Tongue (tissue), 2 donors: Measurements from ENCODE around the gene RUNX3. TPM values are rescaled to one million over a fixed set of nuclear protein-coding genes. Genes with fewer than 3 reads are reported as not detected.
"Not testable (repeated sequence)": the region's sequence is repeated elsewhere in the genome, so short reads cannot be mapped to it uniquely, and the experiment has no call there.

Source experiments
- DNase-seq: peaks from one replicate; pipeline ENCODE4 v3.0.0-alpha.2; 2015
- total RNA-seq: library from RNA; depleted of rRNA; stranded (reverse); fragments of >200 nt; gene quantifications from one replicate; pipeline ENCODE4 v1.2.3, GENCODE V29; 2014

Gene RUNX3
- total RNA-seq, 1 donor from 2014 or later: 0.62 TPM

- DNase-seq: no peak
Measured at GRCh38 chr1:24900486-24900849, 29.6 kb downstream of the RUNX3 start.

GRCh38 chr1:24899581-24900485 lies 30.2 kb downstream of the RUNX3 start:
- DNase-seq: no peak

GRCh38 chr1:24898909-24899439 lies 31.1 kb downstream of the RUNX3 start:
- no peak for DNase-seq

GRCh38 chr1:24898152-24898908 lies 31.7 kb downstream of the RUNX3 start:
- no peak for DNase-seq

GRCh38 chr1:24897263-24898151 lies 32.6 kb downstream of the RUNX3 start:
- no peak for DNase-seq

GRCh38 chr1:24896596-24897262 lies 33.3 kb downstream of the RUNX3 start:
- DNase-seq: no peak

- DNase-seq: no peak
Measured at GRCh38 chr1:24896176-24896575, 33.9 kb downstream of the RUNX3 start.

GRCh38 chr1:24895511-24895910 lies 34.6 kb downstream of the RUNX3 start:
- DNase-seq: no peak

GRCh38 chr1:24894002-24894401 lies 36.1 kb downstream of the RUNX3 start:
- no peak for DNase-seq

- no peak for DNase-seq
Measured at GRCh38 chr1:24893431-24893830, 36.6 kb downstream of the RUNX3 start.

- no peak for DNase-seq
Measured at GRCh38 chr1:24892188-24893153, 37.6 kb downstream of the RUNX3 start.

GRCh38 chr1:24891367-24891766 lies 38.7 kb downstream of the RUNX3 start:
- not testable (repeated sequence) for DNase-seq

- no peak for DNase-seq
Measured at GRCh38 chr1:24890887-24891286, 39.2 kb downstream of the RUNX3 start.

- no peak for DNase-seq
Measured at GRCh38 chr1:24888971-24889676, 41.0 kb downstream of the RUNX3 start.

- no peak for DNase-seq
Measured at GRCh38 chr1:24888061-24888970, 41.8 kb downstream of the RUNX3 start.

- peak; percentile 13 for DNase-seq
Measured at GRCh38 chr1:24886241-24886640, 43.8 kb downstream of the RUNX3 start.

- no peak for DNase-seq
Measured at GRCh38 chr1:24884751-24885150, 45.3 kb downstream of the RUNX3 start.

GRCh38 chr1:24881034-24881433 lies 49.0 kb downstream of the RUNX3 start:
- DNase-seq: no peak
